ENCODE data around the gene UGP2. TPM values are rescaled to one million over a fixed set of nuclear protein-coding genes. Genes with fewer than 3 reads are reported as not detected.

Gene UGP2
- 67.6 to 97.3 TPM (median 86.4 TPM) in 5 replicates for total RNA-seq (2022; extraction: Qiagen RNA extraction; ENCODE audit: low read depth)

DNA sequence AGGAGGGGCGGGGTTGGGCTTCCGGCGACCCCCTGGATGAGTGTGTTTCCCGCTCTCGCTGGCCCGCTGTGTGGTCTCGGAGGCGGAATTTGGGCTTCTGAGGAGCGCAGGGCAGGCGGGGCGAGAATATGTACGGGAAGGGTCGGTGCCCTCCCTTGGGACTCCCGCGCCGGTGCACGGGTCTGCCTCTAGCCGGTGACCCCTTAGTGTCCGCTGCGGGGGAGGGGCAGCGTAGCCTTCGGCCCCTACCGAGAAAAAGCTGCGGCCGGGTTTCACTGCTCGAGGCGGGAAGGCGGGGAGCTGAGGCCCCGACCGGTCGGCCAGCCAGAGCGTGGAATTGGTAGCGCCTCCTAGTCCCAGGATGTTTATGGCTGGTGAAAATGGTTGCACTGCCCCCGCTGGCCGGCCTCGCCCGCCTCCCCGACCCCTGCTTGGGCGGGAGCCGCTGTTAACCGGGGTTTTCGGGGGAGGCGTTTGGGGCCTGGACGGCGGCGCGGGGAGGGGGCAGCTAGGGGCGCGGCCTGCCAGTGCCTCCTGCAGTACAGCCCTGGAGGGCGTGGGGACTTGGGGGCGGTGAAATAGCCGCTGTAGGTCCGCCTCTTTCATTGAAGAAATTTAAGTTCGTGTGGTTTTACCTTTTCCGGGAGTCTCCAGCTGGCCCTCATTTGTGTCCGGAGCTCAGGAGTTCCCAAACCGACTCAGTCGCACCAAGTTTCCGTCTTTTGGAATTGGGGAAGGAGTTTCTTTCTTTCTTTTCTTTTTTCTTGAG is at the start of gene UGP2:
TSS of gene UGP2 (plus strand) at position 643 of the 769 bp plus-strand sequence. CDS start 290 bp downstream, outside the sequence.

Other genes with a start within 250 kb of the UGP2 start
- 10.0 to 16.6 TPM (median 15.5 TPM) in 5 replicates for gene VPS54, start 177.5 kb downstream of the UGP2 start, total RNA-seq (2022; extraction: Qiagen RNA extraction; ENCODE audit: low read depth)

Measured in A549 treated with RU486 at 1 μM for 4 hours (cell line).